ENCODE measurements around the gene DYSF.

GRCh38 chr2:71526141-71526540 is 72.8 kb downstream of the DYSF start:
- TF ChIP-seq CTCF (IDR thresholded peaks at IDR 0.05) (no peak), POLR2A (IDR thresholded peaks at IDR 0.05) (no peak)

Measured in esophagus squamous epithelium (tissue), 4 donors.